Omental fat pad (tissue), 4 donors: ENCODE data around the gene PHF2. TPM values are rescaled to one million over a fixed set of nuclear protein-coding genes. Genes with fewer than 3 reads are reported as not detected.

Source experiments
- ATAC-seq: fragments of 150-250 bp; one replicate; pipeline ENCODE4 v1.9.1; 2016; ENCODE audit warnings: mild to moderate bottlenecking, moderate library complexity; ENCODE audit not compliant: low FRiP score
- DNase-seq: peaks from one replicate; pipeline ENCODE4 v3.0.0-alpha.2; 2019; ENCODE audit warnings: low spot score
- CTCF ChIP-seq, 3 donors: fragments of 450-650 bp; IDR thresholded peaks; one replicate each; pipeline ENCODE4 v1.5.1; 2016 to 2017; ENCODE audit warnings: antibody characterized with exemption in 3 of 3, mild to moderate bottlenecking in 3 of 3, moderate library complexity in 2 of 3
- total RNA-seq, 4 donors: library from RNA; depleted of rRNA; stranded (reverse); fragments of >200 nt; gene quantifications; one replicate each; pipeline ENCODE4 v1.1.0, GENCODE V29; 2016

Gene PHF2
- total RNA-seq, 4 donors from 2014 or later = 15.8 to 24.5 (median 20.4) TPM

GRCh38 chr9:93708987-93709302 is 132.6 kb downstream of the PHF2 start:
- no peak for DNase-seq
- TF ChIP-seq CTCF (IDR thresholded peaks at IDR 0.05) = no peak
- ATAC-seq = no peak

- DNase-seq (no peak), ATAC-seq (no peak)
- no peak for TF ChIP-seq CTCF (IDR thresholded peaks at IDR 0.05)
Measured at GRCh38 chr9:93709600-93710369, 133.4 kb downstream of the PHF2 start.

- TF ChIP-seq CTCF (IDR thresholded peaks at IDR 0.05) = no peak
- DNase-seq = no peak
- ATAC-seq = no peak
Measured at GRCh38 chr9:93710370-93710723, 134.0 kb downstream of the PHF2 start.

GRCh38 chr9:93711002-93711401 is 134.6 kb downstream of the PHF2 start:
- ATAC-seq = no peak
- DNase-seq = no peak
- TF ChIP-seq CTCF (IDR thresholded peaks at IDR 0.05) = no peak

- no peak for DNase-seq
- ATAC-seq = no peak
- TF ChIP-seq CTCF (IDR thresholded peaks at IDR 0.05) = no peak
Measured at GRCh38 chr9:93712896-93713295, 136.5 kb downstream of the PHF2 start.

GRCh38 chr9:93713716-93714115 is 137.3 kb downstream of the PHF2 start:
- TF ChIP-seq CTCF (IDR thresholded peaks at IDR 0.05) = no peak
- DNase-seq (no peak), ATAC-seq (no peak)

GRCh38 chr9:93721417-93721965 is 145.1 kb downstream of the PHF2 start:
- DNase-seq (no peak), ATAC-seq (no peak)
- no peak for TF ChIP-seq CTCF (IDR thresholded peaks at IDR 0.05)
